K562 (cell line): Measurements from ENCODE around the gene HSDL1. TPM values are rescaled to one million over a fixed set of nuclear protein-coding genes. Genes with fewer than 3 reads are reported as not detected.
A peak's percentile ranks its signal among the peaks of the same experiment; 100 is the strongest.

ENCODE experiments used
- ATAC-seq: fragments of 200-7000 bp; cut with Tn5 transposase; 3 replicates; pipeline ENCODE4 v1.9.1; 2020; ENCODE audit warnings: moderate library complexity
- BruUV-seq: library from RNA; stranded (reverse); fragments of 400-500 nt; replicated peaks from 2 replicates; lab custom pipeline; 2021; lab: Mats Ljungman, UMichigan
- CTCF ChIA-PET: fragments of 300-600 bp; formaldehyde crosslinking; extraction: SDS; loops from one replicate; lab custom pipeline; 2021; ENCODE audit warnings: low intra/inter-chr PET ratio; lab: Yijun Ruan, JAX
- POLR2A ChIA-PET: fragments of 300-600, 350-650 bp; sonication (Branson Sonifier 250); formaldehyde crosslinking; extraction: SDS; loops from one replicate; lab custom pipeline; 2021; ENCODE audit warnings: antibody characterized with exemption, inconsistent platforms; lab: Yijun Ruan, JAX
- DNase-seq, 4 experiments: peaks; one replicate each; pipeline versions ENCODE4 v3.0.0 to v3.0.0-alpha.2; 2011 to 2018; ENCODE audit warnings: low spot score in 3 of 4, mixed read lengths in 3 of 4; ENCODE audit errors: extremely low read depth in 1 of 4
- FAIRE-seq: peaks from 2 replicates; lab custom pipeline; 2011; peaks lifted over from hg19 to GRCh38; lab: Jason Lieb, UNC
- H2AFZ ChIP-seq: 2 replicates; pipeline ENCODE4 v1.6.0; 2011; ENCODE audit warnings: low read depth, low read length, control low read depth, inconsistent platforms
- H3K27ac ChIP-seq: fragments of 200-600 bp; 3 replicates; pipeline ENCODE4 v1.8.0; 2011; ENCODE audit warnings: low read depth, mild to moderate bottlenecking, control low read depth, inconsistent platforms, low read length, moderate library complexity, mixed read lengths; ENCODE audit errors: extremely low read depth
- H3K27me3 ChIP-seq, 2 experiments: fragments of 300-600 bp in 1 of 2; 2 replicates in 1 of 2; 3 replicates in 1 of 2; pipeline versions ENCODE4 v1.6.0 to v1.8.0; 2011; ENCODE audit warnings: inconsistent platforms in 2 of 2, low read length in 2 of 2, mild to moderate bottlenecking in 1 of 2, mixed read lengths in 1 of 2, moderate library complexity in 1 of 2; ENCODE audit not compliant: control insufficient read depth in 2 of 2, insufficient read depth in 2 of 2
- H3K36me3 ChIP-seq: fragments of 300-600 bp; 3 replicates; pipeline ENCODE4 v1.8.0; 2011; ENCODE audit warnings: mild to moderate bottlenecking, low read length, inconsistent platforms; ENCODE audit not compliant: control insufficient read depth, insufficient read depth
- H3K4me1 ChIP-seq, 2 experiments: fragments of 200-600 bp in 1 of 2; replicated peaks in 1 of 2; 2 replicates in 1 of 2; 3 replicates in 1 of 2; pipeline versions ENCODE4 v1.5.1 to v1.8.0; 2011; ENCODE audit warnings: inconsistent platforms in 2 of 2, low read length in 2 of 2, mild to moderate bottlenecking in 1 of 2, mixed read lengths in 1 of 2, moderate library complexity in 1 of 2; ENCODE audit not compliant: control insufficient read depth in 2 of 2, insufficient read depth in 2 of 2
- H3K4me2 ChIP-seq: 2 replicates; pipeline ENCODE4 v1.6.1; 2011; ENCODE audit warnings: low read length, control low read depth, inconsistent platforms, mixed read lengths; ENCODE audit not compliant: insufficient read depth
- H3K4me3 ChIP-seq: fragments of 200-600 bp; sonication (generic), shearing (Covaris generic); 2 replicates; pipeline ENCODE4 v1.5.1; 2016; ENCODE audit warnings: control low read depth, inconsistent platforms
- H3K79me2 ChIP-seq: fragments of 200-600 bp; 3 replicates; pipeline ENCODE4 v1.8.0; 2011; ENCODE audit warnings: low read length, inconsistent platforms; ENCODE audit not compliant: control insufficient read depth, insufficient read depth
- H3K9ac ChIP-seq, 2 experiments: 2 replicates each; pipeline versions ENCODE4 v1.6.0 to v1.6.1; 2011; ENCODE audit warnings: low read depth in 2 of 2, low read length in 2 of 2, control low read depth in 1 of 2, inconsistent platforms in 1 of 2, mild to moderate bottlenecking in 1 of 2, mixed read lengths in 1 of 2; ENCODE audit not compliant: insufficient read depth in 1 of 2
- H3K9me1 ChIP-seq: one replicate; pipeline ENCODE4 v1.6.0; 2011; ENCODE audit warnings: inconsistent platforms, mild to moderate bottlenecking, low read length, moderate library complexity; ENCODE audit not compliant: control insufficient read depth, insufficient read depth
- H3K9me3 ChIP-seq: replicated peaks from 2 replicates; pipeline ENCODE4 v1.5.1; 2011; ENCODE audit warnings: low read depth, low read length, inconsistent platforms; ENCODE audit not compliant: control insufficient read depth, insufficient read depth
- H4K20me1 ChIP-seq: replicated peaks from 2 replicates; pipeline ENCODE4 v1.6.1; 2011; ENCODE audit warnings: low read length, inconsistent platforms, mixed read lengths; ENCODE audit not compliant: control insufficient read depth, insufficient read depth
- HMG20B ChIP-seq: fragments of 250-450 bp; sonication (Bioruptor Pico); IDR thresholded peaks from 2 replicates; pipeline ENCODE4 v1.5.0; 2021; ENCODE audit warnings: mild to moderate bottlenecking
- TCFL5 ChIP-seq: fragments of 250-450 bp; sonication (Bioruptor Pico); conservative IDR thresholded peaks from 2 replicates; pipeline ENCODE4 v1.6.1; 2021; ENCODE audit warnings: mild to moderate bottlenecking, moderate library complexity, matching md5 sums
- ZBTB11 ChIP-seq, 3 experiments: fragments of 200-800 bp in 1 of 3; fragments of 250-450 bp in 1 of 3; fragments of 450-650 bp in 1 of 3; sonication (Bioruptor Pico) in 1 of 3; sonication (Bioruptor generic) in 1 of 3; formaldehyde crosslinking in 1 of 3; IDR thresholded peaks; 2 replicates each; pipeline versions ENCODE4 v1.6.1 to v1.8.0; 2016 to 2022; ENCODE audit warnings: mild to moderate bottlenecking in 2 of 3, missing genetic modification characterization in 2 of 3, missing compliant biosample characterization in 1 of 3, moderate library complexity in 1 of 3
- WGBS: fragments of 100-300 bp; shearing (Covaris generic); methylation state at CpG from one replicate; pipeline ENCODE4 v1.1.6; 2016; ENCODE audit warnings: low coverage, mixed read lengths; ENCODE audit not compliant: insufficient coverage; ENCODE audit errors: missing lambda C conversion rate; 5-methylcytosine and 5-hydroxymethylcytosine counted together
- in situ Hi-C: fragments of 300-500 bp; cut with MboI; formaldehyde crosslinking; loops from 4 replicates; pipeline ENCODE4 v1.15.0; 2018; ENCODE audit warnings: inconsistent platforms, mixed read lengths
- intact Hi-C: fragments of 100-400 bp; cut with micrococcal nuclease; formaldehyde crosslinking; loops from 2 replicates; pipeline ENCODE4 v1.14.2; 2022
- polyA plus RNA-seq, 8 experiments: library from polyadenylated mRNA; depleted of rRNA in 4 of 8; stranded (reverse) in 5 of 8; unstranded in 3 of 8; fragments of >200 nt; fragmentation: Nextera tagmentation in 2 of 8; fragmentation: Illumina TruSeq in 1 of 8; extraction: Ambion mirVana in 2 of 8; extraction: Trizol in 1 of 8; gene quantifications; 2 replicates each; pipeline versions ENCODE4 v1.2.1 to v1.2.3, GENCODE V29; 2011 to 2014; ENCODE audit warnings: inconsistent platforms in 1 of 8, missing spikeins in 1 of 8
- total RNA-seq, 7 experiments: library from RNA; depleted of rRNA in 6 of 7; stranded (reverse); fragments of >200 nt in 6 of 7; fragmentation: Illumina TruSeq in 2 of 7; extraction: Trizol in 2 of 7; gene quantifications; 2 replicates each; pipeline versions ENCODE4 v1.2.1 to v1.2.3, GENCODE V29; 2011 to 2021; ENCODE audit warnings: low replicate concordance in 1 of 7
- TF ChIP-seq, protein P1 (sequence below): sonication (generic); formaldehyde crosslinking; IDR thresholded peaks from 2 replicates; pipeline ENCODE4 v1.8.0; 2022; ENCODE audit warnings: missing genetic modification reagents, mild to moderate bottlenecking, borderline replicate concordance

The HSDL1 gene
- total and polyA plus RNA-seq, 9 of the 15 experiments (the other 6 are each of a cell fraction or from before 2014, with no cell fraction given) = 14.8 to 41.2 (median 27.7) TPM

DNA sequence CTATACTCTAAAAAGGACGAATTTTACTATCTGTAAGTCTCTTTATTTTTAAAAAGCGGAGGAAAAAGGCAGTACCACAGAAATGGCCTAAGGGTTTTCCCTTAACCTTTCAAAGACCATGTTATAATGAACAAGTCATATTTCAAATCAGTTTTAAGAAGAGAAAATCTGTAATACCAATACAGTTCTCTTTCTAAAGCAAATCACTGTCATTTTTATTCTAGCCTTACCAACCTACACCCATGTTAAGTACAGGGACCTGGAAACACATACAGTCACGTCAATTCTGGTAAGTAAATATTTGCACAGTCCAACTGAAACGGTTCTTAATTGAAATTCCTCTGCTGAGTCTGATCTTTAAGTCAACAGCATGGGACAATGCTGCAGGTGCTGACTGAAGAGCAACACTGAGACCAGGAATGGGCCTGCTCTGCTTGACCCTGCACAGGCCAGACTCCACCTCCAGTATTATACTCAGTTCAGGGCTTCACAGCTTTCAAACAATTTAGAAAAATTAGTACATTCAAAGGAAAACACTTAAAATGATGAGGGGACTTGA is 48.5 kb downstream of the HSDL1 start:
- POLR2A ChIA-PET = interaction anchor here (0.6 to 2.7 kb wide), 5 partner anchors 10 to 353 kb away, joined by 3 to 5 read pairs (median 4); no protein-coding TSS in a partner anchor
- FAIRE-seq = peak; percentile 60
- 68% methylated on average over 4 of the region's 4 CpGs for WGBS

More for the DNA sequence above, 48.5 kb downstream of the HSDL1 start:
- ATAC-seq (no peak), DNase-seq (no peak)
- no TSS peak for BruUV-seq
- no peaks in the 10 kb centered on the region for H3K9me3 ChIP-seq
- intact Hi-C loops (no loop called here), in situ Hi-C loops (no loop called here)
- TF ChIP-seq ZBTB11 (CRISPR knock-in tag; IDR thresholded peaks at IDR 0.05) (peak in 1 of 3 experiments; percentile 22; a peak in 1 of 6 replicates), HMG20B (CRISPR knock-in tag) (no peak), TCFL5 (no peak)
- TF ChIP-seq, protein P1, sequence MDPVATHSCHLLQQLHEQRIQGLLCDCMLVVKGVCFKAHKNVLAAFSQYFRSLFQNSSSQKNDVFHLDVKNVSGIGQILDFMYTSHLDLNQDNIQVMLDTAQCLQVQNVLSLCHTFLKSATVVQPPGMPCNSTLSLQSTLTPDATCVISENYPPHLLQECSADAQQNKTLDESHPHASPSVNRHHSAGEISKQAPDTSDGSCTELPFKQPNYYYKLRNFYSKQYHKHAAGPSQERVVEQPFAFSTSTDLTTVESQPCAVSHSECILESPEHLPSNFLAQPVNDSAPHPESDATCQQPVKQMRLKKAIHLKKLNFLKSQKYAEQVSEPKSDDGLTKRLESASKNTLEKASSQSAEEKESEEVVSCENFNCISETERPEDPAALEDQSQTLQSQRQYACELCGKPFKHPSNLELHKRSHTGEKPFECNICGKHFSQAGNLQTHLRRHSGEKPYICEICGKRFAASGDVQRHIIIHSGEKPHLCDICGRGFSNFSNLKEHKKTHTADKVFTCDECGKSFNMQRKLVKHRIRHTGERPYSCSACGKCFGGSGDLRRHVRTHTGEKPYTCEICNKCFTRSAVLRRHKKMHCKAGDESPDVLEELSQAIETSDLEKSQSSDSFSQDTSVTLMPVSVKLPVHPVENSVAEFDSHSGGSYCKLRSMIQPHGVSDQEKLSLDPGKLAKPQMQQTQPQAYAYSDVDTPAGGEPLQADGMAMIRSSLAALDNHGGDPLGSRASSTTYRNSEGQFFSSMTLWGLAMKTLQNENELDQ (CRISPR knock-in tag) = no peak
- no peak overlapping the region for H3K4me2 ChIP-seq
- no peaks in the 10 kb centered on the region; a peak in 1 of 5 replicates for H3K4me1 ChIP-seq
- H3K27me3 ChIP-seq = no peaks in the 10 kb centered on the region
- H3K36me3 ChIP-seq = peaks cover 83% of the 10 kb centered on the region
- H3K79me2 ChIP-seq = no peaks in the 10 kb centered on the region
- no peak overlapping the region for H2AFZ ChIP-seq
- no peaks in the 10 kb centered on the region for H3K9me1 ChIP-seq
- H4K20me1 ChIP-seq = no peaks in the 10 kb centered on the region
- H3K4me3 ChIP-seq = no peak overlapping the region
- H3K9ac ChIP-seq = no peak overlapping the region
- CTCF ChIA-PET = no interaction called here
- no peak overlapping the region for H3K27ac ChIP-seq
